T-helper 2 cell treated with Interferon-gamma antibody and Interleukin-4, amounts not matched to agents 100 ng/mL and 5 ng/mL, for 36 hours (primary cell): ENCODE data around the gene ALB. TPM values are rescaled to one million over a fixed set of nuclear protein-coding genes. Genes with fewer than 3 reads are reported as not detected.

Experiments
- intact Hi-C: fragments of 100-400 bp; cut with micrococcal nuclease; formaldehyde crosslinking; loops from one replicate; pipeline ENCODE4 v1.15.1; 2023
- total RNA-seq: library from RNA; stranded (reverse); gene quantifications from 2 replicates; pipeline ENCODE4 v1.2.3, GENCODE V29; 2022

ALB gene
- total RNA-seq, 1 donor from 2014 or later = not detected

- intact Hi-C loops = loop anchor here (5.0 kb wide), 1 partner anchor 118 kb away; no protein-coding TSS in a partner anchor
Measured at GRCh38 chr4:73429826-73430587, 25.9 kb downstream of the ALB start.

- intact Hi-C loops = loop anchor here (5.0 kb wide), 1 partner anchor 119 kb away; no protein-coding TSS in a partner anchor
Measured at GRCh38 chr4:73431813-73432168, 27.7 kb downstream of the ALB start.

GRCh38 chr4:73432169-73433000 lies 28.3 kb downstream of the ALB start:
- intact Hi-C loops = loop anchor here (5.0 kb wide), 1 partner anchor 120 kb away; no protein-coding TSS in a partner anchor

GRCh38 chr4:73433140-73433539 lies 29.1 kb downstream of the ALB start:
- intact Hi-C loops = loop anchor here (5.0 kb wide), 1 partner anchor 121 kb away; no protein-coding TSS in a partner anchor

GRCh38 chr4:73434311-73434710 lies 30.2 kb downstream of the ALB start:
- intact Hi-C loops = loop anchor here (5.0 kb wide), 1 partner anchor 122 kb away; no protein-coding TSS in a partner anchor

GRCh38 chr4:73435984-73436383 lies 31.9 kb downstream of the ALB start, which contains the start of gene AFP:
AFP (plus strand) TSS chr4:73436221; CDS start chr4:73436263, 42 bp downstream.
- intact Hi-C loops = no loop called here

- intact Hi-C loops = no loop called here
Measured at GRCh38 chr4:73436674-73437557, 32.8 kb downstream of the ALB start.

GRCh38 chr4:73437558-73437956 lies 33.5 kb downstream of the ALB start:
- intact Hi-C loops = no loop called here

- intact Hi-C loops = no loop called here
Measured at GRCh38 chr4:73438048-73438447, 34.0 kb downstream of the ALB start.

- intact Hi-C loops = no loop called here
Measured at GRCh38 chr4:73438582-73439215, 34.6 kb downstream of the ALB start.

- intact Hi-C loops = no loop called here
Measured at GRCh38 chr4:73439445-73439844, 35.4 kb downstream of the ALB start.

- intact Hi-C loops = loop anchor here (10.0 kb wide), 1 partner anchor 215 kb away; no protein-coding TSS in a partner anchor
Measured at GRCh38 chr4:73439991-73440390, 35.9 kb downstream of the ALB start.

GRCh38 chr4:73440653-73441052 lies 36.6 kb downstream of the ALB start:
- intact Hi-C loops = loop anchor here (10.0 kb wide), 1 partner anchor 214 kb away; no protein-coding TSS in a partner anchor

GRCh38 chr4:73442275-73442674 lies 38.2 kb downstream of the ALB start:
- intact Hi-C loops = loop anchor here (10.0 kb wide), 1 partner anchor 213 kb away; no protein-coding TSS in a partner anchor

GRCh38 chr4:73443224-73443623 lies 39.1 kb downstream of the ALB start:
- intact Hi-C loops = loop anchor here (10.0 kb wide), 1 partner anchor 212 kb away; no protein-coding TSS in a partner anchor

- intact Hi-C loops = loop anchor here (1.0 to 10.0 kb wide), 3 partner anchors 104 to 209 kb away; no protein-coding TSS in a partner anchor
Measured at GRCh38 chr4:73445383-73446335, 41.6 kb downstream of the ALB start.

GRCh38 chr4:73446336-73446938 lies 42.4 kb downstream of the ALB start:
- intact Hi-C loops = loop anchor here (1.0 to 10.0 kb wide), 3 partner anchors 105 to 208 kb away; no protein-coding TSS in a partner anchor

GRCh38 chr4:73447671-73448070 lies 43.6 kb downstream of the ALB start:
- intact Hi-C loops = loop anchor here (5.0 to 10.0 kb wide), 2 partner anchors 135 to 207 kb away; no protein-coding TSS in a partner anchor
